Measurements from ENCODE around the gene EFNA4. TPM values are rescaled to one million over a fixed set of nuclear protein-coding genes. Genes with fewer than 3 reads are reported as not detected.
A peak's percentile ranks its signal among the peaks of the same experiment; 100 is the strongest.

Gene EFNA4
- total RNA-seq, 3 donors from 2014 or later, result 12.3 to 27.2 (median 26.4) TPM

GRCh38 chr1:155057104-155057503, 6.4 kb upstream of the EFNA4 start:
- Histone ChIP-seq H3K9me3 (no peaks in the 10 kb centered on the region), H3K36me3 (ENCODE audit: low read depth) (no peaks in the 10 kb centered on the region), H3K4me1 (ENCODE audit: low read depth) (peaks cover 18% of the 10 kb centered on the region), H3K4me3 (no peak overlapping the region)
- ATAC-seq, result no peak
- no peak for DNase-seq
- TF ChIP-seq CTCF (IDR thresholded peaks at IDR 0.05), result no peak
- intact Hi-C loops (cut with DNase I, micrococcal nuclease), result no loop called here

GRCh38 chr1:155057788-155058211, 5.7 kb upstream of the EFNA4 start:
- no peak for DNase-seq
- Histone ChIP-seq H3K9me3 (no peaks in the 10 kb centered on the region), H3K4me3 (no peak overlapping the region), H3K36me3 (ENCODE audit: low read depth) (no peaks in the 10 kb centered on the region), H3K4me1 (ENCODE audit: low read depth) (peaks cover 18% of the 10 kb centered on the region)
- no peak for ATAC-seq
- intact Hi-C loops (cut with DNase I, micrococcal nuclease), result no loop called here
- TF ChIP-seq CTCF (IDR thresholded peaks at IDR 0.05), result no peak

GRCh38 chr1:155060736-155061135, 2.8 kb upstream of the EFNA4 start:
- H3K36me3 ChIP-seq (ENCODE audit: low read depth), result no peaks in the 10 kb centered on the region
- DNase-seq (no peak), ATAC-seq (no peak)
- TF ChIP-seq CTCF (IDR thresholded peaks at IDR 0.05), result no peak
- peaks cover 28% of the 10 kb centered on the region for H3K4me1 ChIP-seq (ENCODE audit: low read depth)
- intact Hi-C loops (cut with DNase I, micrococcal nuclease), result no loop called here
- no peaks in the 10 kb centered on the region for H3K9me3 ChIP-seq
- no peak overlapping the region for H3K4me3 ChIP-seq

GRCh38 chr1:155061381-155062150, 2.0 kb upstream of the EFNA4 start:
- intact Hi-C loops (cut with DNase I, micrococcal nuclease), result no loop called here
- Histone ChIP-seq H3K9me3 (no peaks in the 10 kb centered on the region), H3K4me1 (ENCODE audit: low read depth) (peaks cover 28% of the 10 kb centered on the region), H3K36me3 (ENCODE audit: low read depth) (no peaks in the 10 kb centered on the region), H3K4me3 (no peak overlapping the region)
- ATAC-seq (peak; percentile 59), DNase-seq (peak; percentile 92 to 96 (median 96))
- TF ChIP-seq CTCF (IDR thresholded peaks at IDR 0.05), result peak; percentile 99

GRCh38 chr1:155062151-155062686, 1.3 kb upstream of the EFNA4 start:
- ATAC-seq (no peak), DNase-seq (peak; percentile 37 to 75 (median 64))
- Histone ChIP-seq H3K36me3 (ENCODE audit: low read depth) (no peaks in the 10 kb centered on the region), H3K4me1 (ENCODE audit: low read depth) (peaks cover 28% of the 10 kb centered on the region), H3K9me3 (no peaks in the 10 kb centered on the region), H3K4me3 (no peak overlapping the region)
- intact Hi-C loops (cut with DNase I, micrococcal nuclease), result no loop called here
- TF ChIP-seq CTCF (IDR thresholded peaks at IDR 0.05), result no peak
